Upper lobe of left lung (tissue), 6 donors: ENCODE measurements around the gene NKAIN4. TPM values are rescaled to one million over a fixed set of nuclear protein-coding genes. Genes with fewer than 3 reads are reported as not detected.
A peak's percentile ranks its signal among the peaks of the same experiment; 100 is the strongest.
"Not testable (repeated sequence)": the region's sequence is repeated elsewhere in the genome, so short reads cannot be mapped to it uniquely, and the experiment has no call there.

Experiments
- ATAC-seq, 2 donors: fragments of 200-7000 bp; cut with Tn5 transposase; one replicate each; pipeline ENCODE4 v1.9.1; 2022; ENCODE audit warnings: mild to moderate bottlenecking in 2 of 2, moderate library complexity in 2 of 2; ENCODE audit not compliant: low FRiP score in 2 of 2
- DNase-seq, 2 donors: peaks; one replicate each; pipeline ENCODE4 v3.0.0-alpha.2; 2019 to 2020
- H3K27ac ChIP-seq, 4 donors: fragments of 200-600 bp; sonication (generic); one replicate each; pipeline ENCODE4 v1.5.1; 2016 to 2019
- H3K27me3 ChIP-seq, 4 donors: fragments of 200-600 bp; sonication (generic); one replicate each; pipeline ENCODE4 v1.5.1; 2017 to 2019
- H3K36me3 ChIP-seq, 4 donors: fragments of 200-600 bp; sonication (generic); one replicate each; pipeline ENCODE4 v1.5.1; 2016 to 2019
- H3K4me1 ChIP-seq, 4 donors: fragments of 200-600 bp; sonication (generic); one replicate each; pipeline ENCODE4 v1.5.1; 2018 to 2019
- H3K4me3 ChIP-seq, 4 donors: fragments of 200-600 bp; sonication (generic); one replicate each; pipeline ENCODE4 v1.5.1; 2017 to 2019; ENCODE audit warnings: mild to moderate bottlenecking in 2 of 4, moderate library complexity in 1 of 4
- H3K9me3 ChIP-seq, 4 donors: fragments of 200-600 bp; sonication (generic); one replicate each; pipeline ENCODE4 v1.5.1; 2018 to 2019
- EP300 ChIP-seq, 4 donors: sonication (generic); formaldehyde crosslinking; IDR thresholded peaks; one replicate each; pipeline ENCODE4 v1.5.1; 2017; ENCODE audit warnings: antibody characterized with exemption in 4 of 4, control low read depth in 2 of 4
- POLR2A ChIP-seq, 4 donors: fragments of 450-650 bp; IDR thresholded peaks; one replicate each; pipeline ENCODE4 v1.5.1; 2016 to 2017; ENCODE audit warnings: antibody characterized with exemption in 4 of 4, mild to moderate bottlenecking in 2 of 4
- POLR2AphosphoS5 ChIP-seq, 2 donors: sonication (generic); formaldehyde crosslinking; IDR thresholded peaks; one replicate each; pipeline ENCODE4 v1.5.1; 2017; ENCODE audit warnings: antibody characterized with exemption in 2 of 2
- WGBS, 2 donors: methylation state at CpG; one replicate each; pipeline ENCODE4 v1.1.5; 2017 to 2018; 5-methylcytosine and 5-hydroxymethylcytosine counted together
- total RNA-seq, 6 donors: library from RNA; depleted of rRNA in 4 of 6; stranded (reverse); fragments of >200 nt in 4 of 6; gene quantifications; one replicate each; pipeline versions ENCODE4 v1.1.0 to v1.2.1, GENCODE V29; 2016 to 2021
- TF ChIP-seq, protein P1 (sequence below), 6 experiments: fragments of 450-650 bp in 4 of 6; fragments of 200-600 bp in 2 of 6; sonication (generic) in 2 of 6; IDR thresholded peaks; one replicate each; pipeline ENCODE4 v1.5.1; 2016 to 2019; ENCODE audit warnings: antibody characterized with exemption in 6 of 6
- donor health status: DM: no; HTN: no; CAD: no; lungs with moderate emphysema.
- donor health status: DM: no; HTN: yes; CAD: no; lungs with severe emphysema.

NKAIN4 gene
- total RNA-seq, 6 donors from 2014 or later: 0.17 TPM; not detected in 5

- 0 to 1% methylated on average over 25 to 27 of the region's 89 CpGs for WGBS, 2 donors
- peak overlapping the region in 3 of 4 donors; percentile 11 to 42 (median 36) for H3K4me3 ChIP-seq
- H3K27me3 ChIP-seq: peaks cover 1 to 35% (median 19%) of the 10 kb centered on the region in 4 donors
- H3K36me3 ChIP-seq: no peaks in the 10 kb centered on the region
- H3K9me3 ChIP-seq: no peaks in the 10 kb centered on the region
- no peak for TF ChIP-seq POLR2A (IDR thresholded peaks at IDR 0.05)
- TF ChIP-seq, protein P1, sequence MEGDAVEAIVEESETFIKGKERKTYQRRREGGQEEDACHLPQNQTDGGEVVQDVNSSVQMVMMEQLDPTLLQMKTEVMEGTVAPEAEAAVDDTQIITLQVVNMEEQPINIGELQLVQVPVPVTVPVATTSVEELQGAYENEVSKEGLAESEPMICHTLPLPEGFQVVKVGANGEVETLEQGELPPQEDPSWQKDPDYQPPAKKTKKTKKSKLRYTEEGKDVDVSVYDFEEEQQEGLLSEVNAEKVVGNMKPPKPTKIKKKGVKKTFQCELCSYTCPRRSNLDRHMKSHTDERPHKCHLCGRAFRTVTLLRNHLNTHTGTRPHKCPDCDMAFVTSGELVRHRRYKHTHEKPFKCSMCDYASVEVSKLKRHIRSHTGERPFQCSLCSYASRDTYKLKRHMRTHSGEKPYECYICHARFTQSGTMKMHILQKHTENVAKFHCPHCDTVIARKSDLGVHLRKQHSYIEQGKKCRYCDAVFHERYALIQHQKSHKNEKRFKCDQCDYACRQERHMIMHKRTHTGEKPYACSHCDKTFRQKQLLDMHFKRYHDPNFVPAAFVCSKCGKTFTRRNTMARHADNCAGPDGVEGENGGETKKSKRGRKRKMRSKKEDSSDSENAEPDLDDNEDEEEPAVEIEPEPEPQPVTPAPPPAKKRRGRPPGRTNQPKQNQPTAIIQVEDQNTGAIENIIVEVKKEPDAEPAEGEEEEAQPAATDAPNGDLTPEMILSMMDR (IDR thresholded peaks at IDR 0.05): no peak
- TF ChIP-seq EP300 (IDR thresholded peaks at IDR 0.05): no peak
- TF ChIP-seq POLR2AphosphoS5 (IDR thresholded peaks at IDR 0.05): no peak
- H3K4me1 ChIP-seq: peaks cover 13 to 22% (median 15%) of the 10 kb centered on the region in 4 donors
- no peak overlapping the region for H3K27ac ChIP-seq
- peak in 1 of 2 donors; percentile 79 for DNase-seq
- peak in 1 of 2 donors; percentile 21 for ATAC-seq
Measured at GRCh38 chr20:63253438-63254231, 628 bp downstream of the NKAIN4 start.

DNA sequence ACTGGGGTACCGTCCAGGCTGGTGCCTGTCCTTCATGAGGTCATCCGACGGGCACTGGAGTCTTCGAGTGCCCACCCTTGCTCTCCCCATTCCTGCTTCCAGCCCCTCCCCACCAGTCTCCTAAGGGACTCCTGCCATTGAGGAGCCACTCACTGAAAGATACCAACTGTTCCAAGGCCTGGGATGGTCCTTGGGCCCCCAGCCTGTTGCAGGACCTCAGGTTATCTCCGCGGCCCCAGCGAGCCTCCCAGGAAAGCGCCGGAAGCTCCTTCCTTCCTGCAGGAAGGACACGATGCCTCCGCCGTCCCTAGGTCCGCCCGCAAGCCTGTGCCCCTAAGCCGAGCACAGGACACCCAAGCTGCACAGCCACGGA lies 1.2 kb downstream of the NKAIN4 start:
- Histone ChIP-seq H3K36me3 (no peaks in the 10 kb centered on the region), H3K9me3 (no peaks in the 10 kb centered on the region), H3K4me3 (peak overlapping the region in 1 of 4 donors; percentile 42), H3K4me1 (peaks cover 13 to 22% (median 15%) of the 10 kb centered on the region in 4 donors), H3K27ac (no peak overlapping the region), H3K27me3 (peaks cover 1 to 40% (median 19%) of the 10 kb centered on the region in 4 donors)
- 12 to 21% methylated on average over 13 to 16 of the region's 16 CpGs for WGBS, 2 donors
- TF ChIP-seq POLR2A (IDR thresholded peaks at IDR 0.05) (no peak), EP300 (IDR thresholded peaks at IDR 0.05) (no peak), POLR2AphosphoS5 (IDR thresholded peaks at IDR 0.05) (no peak)
- TF ChIP-seq, protein P1 (IDR thresholded peaks at IDR 0.05): no peak
- ATAC-seq (no peak), DNase-seq (no peak)

DNA sequence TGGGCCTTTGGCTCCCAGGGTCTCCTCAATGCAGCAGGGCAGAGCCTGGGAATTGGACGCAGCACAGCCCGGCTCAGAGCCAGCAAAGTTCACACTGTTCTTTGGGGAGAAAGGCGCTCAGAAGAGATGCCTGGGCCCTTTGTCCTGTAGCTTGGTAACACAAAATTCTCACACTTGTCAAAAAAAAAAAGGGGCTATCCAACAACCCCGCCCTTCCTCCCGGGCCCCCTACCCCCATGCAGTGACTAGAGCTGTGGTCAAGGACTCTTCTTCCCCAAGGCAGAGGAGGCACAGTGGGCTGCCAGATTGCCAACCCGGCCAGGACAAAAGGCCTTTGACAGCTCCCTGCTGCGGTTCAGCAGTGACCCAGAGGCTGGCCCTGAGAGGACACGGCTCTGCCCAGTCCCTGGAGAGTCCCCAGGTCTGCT lies 2.0 kb downstream of the NKAIN4 start:
- DNase-seq: no peak
- WGBS, 2 donors: 70 to 71% methylated on average over 4 to 8 of the region's 8 CpGs

GRCh38 chr20:63251350-63251749 lies 2.9 kb downstream of the NKAIN4 start:
- not testable (repeated sequence) for H3K9me3 ChIP-seq, H3K4me3 ChIP-seq, ATAC-seq, DNase-seq, H3K27ac ChIP-seq, H3K36me3 ChIP-seq
- Histone ChIP-seq H3K27me3 (peaks cover 1 to 42% (median 22%) of the 10 kb centered on the region in 4 donors), H3K4me1 (peaks cover 13 to 22% (median 15%) of the 10 kb centered on the region in 4 donors)
- 38 to 43% methylated on average over 9 to 14 of the region's 14 CpGs for WGBS, 2 donors

More for the DNA sequence above, 2.0 kb downstream of the NKAIN4 start:
- Histone ChIP-seq H3K27me3 (peaks cover 1 to 42% (median 22%) of the 10 kb centered on the region in 4 donors), H3K9me3 (no peaks in the 10 kb centered on the region), H3K4me1 (peaks cover 13 to 22% (median 15%) of the 10 kb centered on the region in 4 donors), H3K36me3 (no peaks in the 10 kb centered on the region), H3K27ac (no peak overlapping the region), H3K4me3 (no peak overlapping the region)
- no peak for ATAC-seq
- TF ChIP-seq, protein P1 (IDR thresholded peaks at IDR 0.05): no peak
- no peak for TF ChIP-seq POLR2AphosphoS5 (IDR thresholded peaks at IDR 0.05)
- no peak for TF ChIP-seq POLR2A (IDR thresholded peaks at IDR 0.05)
- TF ChIP-seq EP300 (IDR thresholded peaks at IDR 0.05): no peak

DNA sequence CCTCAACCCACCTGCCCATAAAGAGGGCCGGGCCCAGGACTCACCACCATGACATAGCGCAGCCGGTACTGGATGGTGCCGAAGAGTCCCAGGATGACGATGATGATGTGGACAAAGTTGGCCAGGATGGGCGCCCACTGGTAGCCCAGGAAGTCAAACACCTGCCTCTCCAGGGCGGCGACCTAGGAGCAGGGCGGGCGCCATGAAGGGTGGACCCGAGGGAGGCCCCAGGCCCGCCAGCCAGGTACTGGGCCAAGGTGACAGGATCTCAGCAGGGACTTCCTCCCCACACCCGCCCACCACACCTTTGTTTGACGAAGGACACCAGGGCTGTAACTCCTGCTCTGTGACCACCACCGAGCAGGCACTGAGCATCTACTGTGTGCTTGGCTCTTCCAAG lies 4.4 kb downstream of the NKAIN4 start:
- H3K9me3 ChIP-seq: no peaks in the 10 kb centered on the region
- ATAC-seq (no peak), DNase-seq (peak in 1 of 2 donors; percentile 65)
- no peaks in the 10 kb centered on the region for H3K36me3 ChIP-seq
- WGBS, 2 donors: 89 to 96% methylated on average over 10 to 15 of the region's 15 CpGs
- H3K27me3 ChIP-seq: peaks cover 1 to 33% (median 19%) of the 10 kb centered on the region in 4 donors
- H3K27ac ChIP-seq: no peak overlapping the region
- TF ChIP-seq, protein P1 (IDR thresholded peaks at IDR 0.05): no peak
- TF ChIP-seq POLR2AphosphoS5 (IDR thresholded peaks at IDR 0.05) (no peak), EP300 (IDR thresholded peaks at IDR 0.05) (no peak), POLR2A (IDR thresholded peaks at IDR 0.05) (no peak)
- no peak overlapping the region for H3K4me3 ChIP-seq
- H3K4me1 ChIP-seq: peaks cover 13 to 22% (median 15%) of the 10 kb centered on the region in 4 donors
